Activated CD4-positive, alpha-beta T cell treated with anti-CD3 and anti-CD28 coated beads, Interleukin-10, Interleukin-2, amounts not matched to agents 100 ng/mL and 50 ng/mL, durations not matched to agents 16 hours and 8 hours (primary cell): ENCODE measurements around the gene TXNDC8.
"Not testable (repeated sequence)": the region's sequence is repeated elsewhere in the genome, so short reads cannot be mapped to it uniquely, and the experiment has no call there.

Experiments
- DNase-seq: peaks from one replicate; pipeline ENCODE4 v3.0.0-alpha.2; 2020

Gene TXNDC8

GRCh38 chr9:110337727-110338126, at the start of gene TXNDC8:
Gene TXNDC8, minus strand, starts transcription at chr9:110337863.
- DNase-seq = no peak

DNA sequence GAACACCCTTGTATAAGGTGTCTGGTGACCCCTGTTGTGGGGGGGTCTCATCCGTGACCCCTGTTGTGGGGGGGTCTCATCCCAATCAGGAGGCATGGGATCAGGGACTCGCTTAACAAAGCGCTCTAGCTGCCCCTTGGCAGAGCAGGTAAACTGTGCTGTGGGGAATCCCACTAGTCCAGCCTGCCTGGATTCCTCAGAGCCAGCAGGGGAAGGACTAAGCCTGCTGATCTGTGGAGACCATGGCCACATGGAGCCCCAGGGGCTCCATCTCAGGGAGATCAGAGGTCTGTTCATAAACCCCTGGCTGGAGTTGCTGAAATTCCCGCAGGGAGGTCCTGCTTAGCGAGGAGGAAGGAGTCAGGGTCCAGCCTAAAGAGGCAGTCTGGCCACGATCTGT, 45.8 kb upstream of the TXNDC8 start:
- DNase-seq = no peak

- no peak for DNase-seq
Measured at GRCh38 chr9:110382731-110383130, 45.1 kb upstream of the TXNDC8 start.

GRCh38 chr9:110371411-110372007, 33.8 kb upstream of the TXNDC8 start:
- no peak for DNase-seq

DNA sequence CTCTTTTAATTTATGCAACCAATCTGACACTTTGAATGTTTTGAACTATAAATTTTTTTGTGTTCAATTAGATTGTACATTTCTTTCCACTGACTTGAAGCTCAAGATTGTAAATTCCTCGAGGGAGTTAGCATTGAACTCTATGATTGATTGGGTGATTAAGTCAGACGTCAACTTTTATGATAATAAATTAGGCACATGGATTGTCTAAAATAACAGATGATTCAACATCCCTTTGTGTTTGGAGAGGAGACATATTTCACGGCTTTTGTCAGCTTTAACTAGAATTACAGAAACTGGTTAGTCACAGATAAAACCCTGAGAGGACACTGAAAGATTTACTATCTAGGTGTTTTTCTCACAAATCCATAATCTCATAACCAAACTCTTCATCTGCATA, 32.7 kb upstream of the TXNDC8 start:
- no peak for DNase-seq

DNA sequence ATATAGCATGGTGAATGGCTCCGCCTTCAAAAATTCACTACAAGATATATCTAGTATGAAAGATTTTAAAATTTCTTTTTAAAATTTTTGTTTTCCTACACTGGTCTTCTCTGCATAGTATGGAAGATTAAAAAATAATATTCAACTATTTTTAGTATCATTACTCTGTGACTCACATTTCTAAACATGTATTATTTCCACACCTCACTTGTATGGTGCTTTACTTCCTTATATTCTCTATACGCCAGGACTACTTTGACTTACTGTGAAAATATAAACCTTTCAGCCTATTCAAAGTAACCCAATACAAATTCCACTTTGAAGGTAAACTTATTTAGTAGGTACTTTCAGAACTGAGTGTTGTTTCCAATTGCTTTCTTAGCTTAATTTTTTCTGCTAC, 26.8 kb upstream of the TXNDC8 start:
- no peak for DNase-seq

DNA sequence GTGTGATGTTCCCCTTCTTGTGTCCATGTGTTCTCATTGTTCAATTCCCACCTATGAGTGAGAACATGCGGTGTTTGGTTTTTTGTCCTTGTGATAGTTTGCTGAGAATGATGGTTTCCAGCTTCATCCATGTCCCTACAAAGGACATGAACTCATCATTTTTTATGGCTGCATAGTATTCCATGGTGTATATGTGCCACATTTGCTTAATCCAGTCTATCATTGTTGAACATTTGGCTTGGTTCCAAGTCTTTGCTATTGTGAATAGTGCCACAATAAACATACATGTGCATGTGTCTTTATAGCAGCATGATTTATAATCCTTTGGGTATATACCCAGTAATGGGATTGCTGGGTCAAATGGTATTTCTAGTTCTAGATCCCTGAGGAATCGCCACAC, 21.3 kb upstream of the TXNDC8 start:
- not testable (repeated sequence) for DNase-seq

GRCh38 chr9:110357505-110357904, 19.8 kb upstream of the TXNDC8 start:
- DNase-seq = no peak

DNA sequence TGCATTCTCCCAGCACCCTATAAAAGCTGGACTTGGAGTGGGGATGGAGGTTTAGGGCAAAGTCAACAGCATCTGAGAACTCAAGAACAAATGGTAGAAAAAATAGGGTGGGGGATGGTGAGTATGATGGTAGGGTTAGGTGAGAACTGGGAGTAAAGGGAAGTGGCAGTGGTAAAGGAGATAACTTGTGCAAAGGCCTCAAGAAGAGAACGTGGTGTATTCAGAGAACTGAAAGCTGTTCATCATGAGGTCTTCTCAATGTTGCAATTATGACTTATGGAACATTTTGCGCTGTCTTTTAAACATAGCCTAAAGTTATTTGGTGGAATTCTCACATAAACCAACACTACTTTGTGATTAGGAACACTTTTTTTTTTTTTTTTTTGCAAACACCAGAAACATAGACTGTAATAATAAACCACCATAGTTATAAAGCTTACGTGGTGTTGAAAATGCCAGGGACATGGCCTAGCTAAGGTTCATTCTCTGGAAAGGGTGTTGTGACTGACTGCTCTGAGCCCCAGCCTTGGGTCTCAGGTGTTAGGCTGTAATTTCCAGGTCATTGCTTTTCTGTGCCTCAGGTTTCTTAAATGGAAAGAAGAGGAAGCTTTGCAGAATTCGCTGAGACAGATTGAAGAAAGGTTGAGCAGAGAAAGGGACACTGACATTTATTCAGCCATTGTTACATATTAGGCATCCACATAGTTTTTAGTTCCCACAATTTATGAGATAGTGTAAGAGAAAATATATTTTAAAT, 19.2 kb upstream of the TXNDC8 start:
- no peak for DNase-seq

DNA sequence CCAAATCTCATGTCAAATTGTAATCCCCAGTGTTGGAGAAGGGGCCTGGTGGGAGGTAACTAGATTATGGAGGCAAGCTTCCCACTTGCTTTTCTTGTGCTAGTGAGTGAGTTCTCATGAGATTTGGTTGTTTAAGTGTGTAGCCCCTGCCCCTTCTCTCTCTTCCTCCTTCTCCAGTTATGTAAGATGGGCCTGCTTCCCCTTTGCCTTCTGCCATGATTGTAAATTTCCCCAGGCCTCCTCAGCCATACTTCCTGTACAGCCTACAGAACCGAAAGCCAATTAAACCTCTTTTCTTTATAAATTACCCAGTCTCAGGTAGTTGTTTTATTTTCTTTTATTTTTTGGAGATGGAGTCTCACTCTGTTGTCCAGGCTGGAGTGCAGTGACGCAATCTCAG, 18.2 kb upstream of the TXNDC8 start:
- DNase-seq = no peak

- DNase-seq = peak; percentile 9
Measured at GRCh38 chr9:110351009-110351467, 13.4 kb upstream of the TXNDC8 start.

GRCh38 chr9:110346325-110346724, 8.7 kb upstream of the TXNDC8 start:
- DNase-seq = no peak

DNA sequence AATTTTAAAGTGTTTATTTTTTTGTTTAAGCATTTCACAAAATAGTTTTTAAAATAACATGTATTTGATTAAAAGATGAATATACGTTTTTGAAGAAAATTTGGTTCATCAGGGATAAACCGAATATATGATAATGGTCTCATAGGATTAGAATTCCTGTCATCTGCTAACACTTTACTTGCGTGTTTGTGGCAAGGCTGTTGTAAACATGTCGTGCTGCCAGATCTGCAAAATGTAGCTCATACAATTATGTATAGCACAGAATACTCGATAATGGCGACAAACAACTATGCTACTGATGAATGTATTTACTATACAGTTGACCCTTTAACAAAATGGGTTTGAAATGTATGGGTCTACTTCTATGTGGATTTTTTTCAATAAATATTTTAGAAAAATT, 7.2 kb upstream of the TXNDC8 start:
- no peak for DNase-seq

- no peak for DNase-seq
Measured at GRCh38 chr9:110343551-110343950, 5.9 kb upstream of the TXNDC8 start.

- no peak for DNase-seq
Measured at GRCh38 chr9:110340306-110340705, 2.6 kb upstream of the TXNDC8 start.

DNA sequence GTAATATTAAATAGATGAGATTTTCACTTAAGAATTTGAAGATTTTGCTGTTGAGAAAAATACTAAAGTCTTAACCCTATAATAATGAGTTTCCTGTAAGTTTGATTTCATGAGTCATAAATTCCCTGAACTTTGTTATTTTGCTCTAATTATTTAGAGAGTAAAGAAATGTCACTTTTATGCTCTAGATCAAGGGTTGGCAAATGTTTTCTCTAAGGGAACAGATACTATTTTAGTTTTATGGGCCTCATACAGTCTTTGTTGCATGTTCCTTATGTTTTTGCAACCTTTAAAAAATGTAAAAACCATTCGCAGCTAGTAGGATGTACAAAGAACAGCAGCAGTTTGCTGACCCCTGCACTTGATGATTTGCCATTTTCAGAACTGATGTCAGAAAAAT, 480 bp upstream of the TXNDC8 start:
- DNase-seq = no peak

DNA sequence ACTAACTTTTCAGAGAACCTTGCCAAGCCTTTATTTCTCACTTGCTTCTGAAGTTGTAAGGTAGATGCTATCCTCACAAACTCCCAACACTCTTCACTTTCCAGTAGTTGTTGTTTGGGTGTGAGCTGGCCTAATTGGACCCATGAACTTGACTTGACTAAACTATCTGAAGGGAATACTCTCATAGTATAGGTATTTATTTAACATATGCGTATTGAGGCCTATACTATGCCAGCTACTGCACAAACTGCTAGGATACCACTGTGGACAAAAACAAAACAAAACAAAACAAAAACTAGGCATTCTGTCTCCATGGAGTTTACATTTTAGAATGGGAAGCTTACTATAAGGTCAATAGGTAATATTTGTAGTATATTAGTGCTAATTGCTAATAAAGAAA, 1.3 kb downstream of the TXNDC8 start:
- DNase-seq = no peak

DNA sequence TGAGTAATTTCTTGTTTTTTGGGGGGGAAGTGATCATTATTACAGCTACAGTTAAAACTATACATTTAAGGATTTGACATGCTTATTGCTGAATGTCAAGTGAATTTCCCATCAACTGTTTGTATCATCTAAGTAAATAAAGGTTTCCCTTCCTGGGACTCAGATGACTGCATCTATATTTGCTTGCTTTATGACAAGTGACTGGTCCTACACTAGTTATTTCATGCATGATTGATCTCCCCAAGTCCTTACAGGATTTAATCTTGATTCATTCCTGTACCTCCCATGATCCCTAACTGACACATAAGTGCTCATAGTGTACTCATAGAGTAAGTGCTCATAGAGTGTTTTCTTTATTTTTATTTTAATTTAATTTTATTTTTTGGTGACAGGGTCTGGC, 2.8 kb downstream of the TXNDC8 start:
- DNase-seq = no peak

- DNase-seq = no peak
Measured at GRCh38 chr9:110334183-110334582, 3.5 kb downstream of the TXNDC8 start.

GRCh38 chr9:110332766-110333165, 4.9 kb downstream of the TXNDC8 start:
- DNase-seq = no peak

DNA sequence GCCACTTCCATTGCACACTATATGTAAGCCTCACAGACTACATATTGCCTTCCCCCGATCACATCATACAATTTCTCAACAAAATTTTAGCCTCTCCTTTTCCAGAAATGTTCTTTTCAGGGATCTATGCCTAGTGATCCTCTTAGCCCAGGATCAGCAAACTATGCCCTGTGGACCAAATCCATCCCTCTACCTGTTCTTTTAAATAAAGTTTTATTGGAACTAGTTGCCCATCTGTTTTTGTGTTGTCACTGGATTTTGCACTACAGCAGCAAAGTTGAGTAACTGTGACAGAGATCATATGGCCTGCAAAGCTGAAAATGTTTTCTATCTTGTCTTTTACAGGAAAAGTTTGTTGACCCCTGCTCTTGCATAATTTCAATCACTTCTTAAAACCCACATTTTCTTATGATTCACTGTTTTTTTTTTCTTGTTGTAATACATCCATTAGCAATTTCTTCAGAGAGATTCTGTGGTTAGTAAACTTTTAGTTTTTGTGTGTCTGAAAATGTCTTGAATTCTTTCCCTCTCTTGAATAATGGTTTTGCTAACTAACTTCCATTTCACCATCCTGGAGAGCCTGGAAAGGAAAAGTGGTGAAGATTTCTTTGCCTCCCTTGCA, 7.1 kb downstream of the TXNDC8 start:
- no peak for DNase-seq

GRCh38 chr9:110329639-110330230, 7.9 kb downstream of the TXNDC8 start:
- no peak for DNase-seq

GRCh38 chr9:110328763-110329162, 8.9 kb downstream of the TXNDC8 start:
- no peak for DNase-seq

DNA sequence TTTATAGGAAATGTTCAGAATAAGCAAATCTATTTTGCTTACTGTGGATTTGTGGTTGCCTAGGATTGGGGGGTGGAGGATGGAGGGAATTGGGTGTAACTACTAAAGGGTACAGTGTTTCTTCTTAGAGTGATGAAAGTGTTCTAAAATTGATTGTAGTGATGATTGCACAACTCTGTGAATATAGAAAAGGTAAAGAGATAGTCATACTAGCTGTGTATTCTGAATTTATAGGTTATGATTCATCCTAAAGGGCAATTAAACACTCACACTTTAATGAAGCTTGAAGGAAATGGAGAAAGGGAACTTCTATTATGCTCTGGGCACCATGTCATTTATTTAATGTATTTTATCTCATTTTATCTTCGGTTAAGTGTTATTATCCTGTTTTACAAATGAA, 9.9 kb downstream of the TXNDC8 start:
- no peak for DNase-seq
